Fibroblast of pulmonary artery (primary cell): ENCODE measurements around the gene FAM171A2.

ENCODE experiments used
- DNase-seq: peaks from one replicate; pipeline ENCODE4 v3.0.0-alpha.2; 2010; ENCODE audit warnings: low read depth
- H3K4me3 ChIP-seq: replicated peaks from 2 replicates; pipeline ENCODE4 v1.5.1; 2011; ENCODE audit warnings: low read depth, mild to moderate bottlenecking, control low read depth, low read length, moderate library complexity
- CTCF ChIP-seq: IDR thresholded peaks from 2 replicates; pipeline ENCODE4 v1.5.1; 2011; ENCODE audit warnings: mild to moderate bottlenecking, control low read depth, low read length, inconsistent platforms; ENCODE audit errors: missing control alignments

The FAM171A2 gene

GRCh38 chr17:44314869-44315661, 48.6 kb downstream of the FAM171A2 start:
- peak; percentile 31 for DNase-seq

DNA sequence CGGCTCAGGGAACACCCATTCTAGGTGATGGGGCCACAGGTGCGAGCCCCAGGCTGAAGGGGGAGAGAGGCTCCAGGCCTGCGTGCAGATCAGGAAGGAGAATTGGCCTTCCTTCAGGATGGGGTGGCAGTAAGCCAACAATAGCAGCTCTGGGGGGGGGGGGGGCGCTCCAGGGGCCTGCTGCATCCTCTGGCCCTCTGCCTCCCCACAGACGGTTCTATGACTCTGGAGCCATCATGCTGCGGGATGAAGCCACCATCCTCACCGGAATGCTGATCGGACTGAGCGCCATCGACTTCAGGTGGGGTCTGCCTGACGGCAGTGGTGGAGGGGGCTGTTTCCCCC, 49.2 kb downstream of the FAM171A2 start:
- DNase-seq = no peak
- H3K4me3 ChIP-seq = no peak overlapping the region
- no peak for TF ChIP-seq CTCF

More at GRCh38 chr17:44314869-44315661, 48.6 kb downstream of the FAM171A2 start:
- peak overlapping the region; percentile 27 for H3K4me3 ChIP-seq
- TF ChIP-seq CTCF = no peak

DNA sequence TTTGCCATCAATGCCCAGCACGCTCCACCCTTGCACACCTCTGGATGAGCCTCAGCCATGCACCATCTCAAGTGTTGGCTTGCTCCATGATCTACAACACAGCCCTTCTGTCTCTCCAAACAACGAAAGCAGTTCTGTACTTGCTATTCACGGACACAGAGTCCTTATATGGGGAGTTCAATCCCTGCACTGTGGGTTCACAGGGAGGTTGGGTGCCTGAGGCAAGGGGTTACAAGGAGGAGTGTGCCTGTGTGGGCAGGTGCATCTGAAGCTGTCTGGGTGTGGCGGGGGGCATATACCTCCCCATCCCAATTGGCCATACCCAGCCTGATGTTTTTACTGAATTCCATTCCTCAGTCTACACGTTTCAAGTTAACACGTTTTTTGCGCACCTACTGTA, 49.6 kb downstream of the FAM171A2 start:
- no peak overlapping the region for H3K4me3 ChIP-seq
- no peak for TF ChIP-seq CTCF
- no peak for DNase-seq

- no peak for TF ChIP-seq CTCF
- no peak overlapping the region for H3K4me3 ChIP-seq
- no peak for DNase-seq
These were observed 51.1 kb downstream of the FAM171A2 start for GRCh38 chr17:44312396-44313104.

DNA sequence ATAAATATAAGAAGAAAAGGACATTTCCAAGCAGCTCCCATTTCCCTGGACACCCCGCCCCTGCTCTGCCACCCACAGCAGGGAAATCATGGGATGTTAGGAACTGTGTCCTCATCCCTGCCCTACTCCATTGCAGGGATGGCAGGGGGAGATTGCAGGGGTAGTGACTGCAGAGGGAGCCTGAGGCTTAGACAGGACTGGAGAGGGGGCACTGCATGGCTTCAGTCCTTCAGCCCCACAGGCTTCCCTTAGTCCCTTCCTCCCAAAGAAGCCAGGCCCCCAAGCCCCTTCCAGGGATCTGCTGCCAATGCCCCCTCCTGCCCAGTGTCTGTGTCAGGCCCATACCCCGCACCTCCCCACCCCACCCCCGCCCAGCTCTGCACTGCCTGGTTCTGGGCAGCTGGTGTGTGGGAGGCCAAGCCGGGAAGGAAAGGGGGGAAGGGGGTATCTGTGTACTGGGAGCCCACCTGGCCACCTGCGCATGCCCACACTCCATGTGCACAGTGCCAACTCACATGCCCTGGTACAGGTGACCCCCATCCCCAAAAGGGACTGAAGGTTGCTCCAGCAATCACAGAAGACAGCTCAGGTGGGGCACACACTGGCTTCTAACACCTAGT, 52.0 kb downstream of the FAM171A2 start:
- no peak for TF ChIP-seq CTCF
- no peak for DNase-seq
- no peak overlapping the region for H3K4me3 ChIP-seq

- DNase-seq = no peak
- no peak overlapping the region for H3K4me3 ChIP-seq
- no peak for TF ChIP-seq CTCF
These were observed 52.9 kb downstream of the FAM171A2 start for GRCh38 chr17:44310609-44311376.
